HG03103 (cell line): ENCODE measurements around the gene TCEAL3.
"Not testable (repeated sequence)": the region's sequence is repeated elsewhere in the genome, so short reads cannot be mapped to it uniquely, and the experiment has no call there.

ENCODE experiments used
- ATAC-seq: cut with Tn5 transposase; IDR thresholded peaks from one replicate; pipeline ENCODE4 v1.9.1; 2021; ENCODE audit warnings: low read depth; ENCODE audit not compliant: unreplicated experiment

The TCEAL3 gene

GRCh38 chrX:103607364-103608305 is at the start of gene TCEAL3:
Gene TCEAL3 (plus strand): TSS chrX:103607963. CDS start chrX:103609065, 1,102 bp downstream.
- ATAC-seq, result peak; percentile 63

GRCh38 chrX:103560256-103560655 is 47.5 kb upstream of the TCEAL3 start:
- ATAC-seq, result no peak

- ATAC-seq, result no peak
These were observed 45.0 kb upstream of the TCEAL3 start for GRCh38 chrX:103562801-103563200.

- no peak for ATAC-seq
These were observed 42.6 kb upstream of the TCEAL3 start for GRCh38 chrX:103565197-103565596.

- no peak for ATAC-seq
These were observed 42.0 kb upstream of the TCEAL3 start for GRCh38 chrX:103565752-103566151.

GRCh38 chrX:103571121-103571520 is 36.6 kb upstream of the TCEAL3 start:
- ATAC-seq, result no peak

- ATAC-seq, result no peak
These were observed 36.0 kb upstream of the TCEAL3 start for GRCh38 chrX:103571726-103572125.

- ATAC-seq, result no peak
These were observed 34.6 kb upstream of the TCEAL3 start for GRCh38 chrX:103573202-103573601.

GRCh38 chrX:103584596-103584995 is 23.2 kb upstream of the TCEAL3 start:
- no peak for ATAC-seq

- ATAC-seq, result peak; percentile 85
These were observed 22.1 kb upstream of the TCEAL3 start, which contains the start of gene TCEAL4 for GRCh38 chrX:103585411-103586313. Gene TCEAL4 (plus strand): TSS chrX:103585515. CDS start chrX:103586676, 1,161 bp downstream.

- ATAC-seq, result no peak
These were observed 21.5 kb upstream of the TCEAL3 start for GRCh38 chrX:103586314-103586646.

GRCh38 chrX:103586659-103587058 is 21.1 kb upstream of the TCEAL3 start:
- ATAC-seq, result no peak

- not testable (repeated sequence) for ATAC-seq
These were observed 15.5 kb upstream of the TCEAL3 start for GRCh38 chrX:103592295-103592694.

- not testable (repeated sequence) for ATAC-seq
These were observed 12.6 kb upstream of the TCEAL3 start for GRCh38 chrX:103595202-103595601.

GRCh38 chrX:103608306-103608963 is 672 bp downstream of the TCEAL3 start:
- ATAC-seq, result peak; percentile 5

- ATAC-seq, result no peak
These were observed 2.5 kb downstream of the TCEAL3 start for GRCh38 chrX:103610282-103610681.

- no peak for ATAC-seq
These were observed 5.7 kb downstream of the TCEAL3 start for GRCh38 chrX:103613362-103613890.

- no peak for ATAC-seq
These were observed 7.2 kb downstream of the TCEAL3 start for GRCh38 chrX:103614999-103615398.

- ATAC-seq, result no peak
These were observed 8.1 kb downstream of the TCEAL3 start for GRCh38 chrX:103615781-103616371.

GRCh38 chrX:103616676-103617186 is 9.0 kb downstream of the TCEAL3 start:
- ATAC-seq, result no peak
